Neural cell (in vitro differentiated cells): ENCODE results near the gene SRGAP3. TPM values are rescaled to one million over a fixed set of nuclear protein-coding genes. Genes with fewer than 3 reads are reported as not detected.

Experiments used
- H2AFZ ChIP-seq: fragments of 200-600, 300-800 bp; sonication (generic), shearing (Covaris generic); 2 replicates; pipeline ENCODE4 v1.6.0; 2014; ENCODE audit warnings: low read depth, mild to moderate bottlenecking, antibody characterized with exemption, low read length, moderate library complexity
- H3F3A ChIP-seq: fragments of 200-600 bp; shearing (Covaris generic); 2 replicates; pipeline ENCODE4 v1.6.1; 2016; ENCODE audit warnings: mild to moderate bottlenecking, moderate library complexity, mixed read lengths, antibody characterized with exemption, low read length; ENCODE audit not compliant: insufficient read depth, poor library complexity, severe bottlenecking
- H3K27ac ChIP-seq: fragments of 200-600, 300-800 bp; sonication (generic), shearing (Covaris generic); 2 replicates; pipeline ENCODE4 v1.5.1; 2014; ENCODE audit warnings: mild to moderate bottlenecking, low read length, moderate library complexity
- H3K27me3 ChIP-seq: fragments of 300-800, 200-600 bp; sonication (generic), shearing (Covaris generic); 2 replicates; pipeline ENCODE4 v1.6.0; 2014; ENCODE audit warnings: mild to moderate bottlenecking, low read depth, low read length, moderate library complexity; ENCODE audit not compliant: insufficient read depth
- H3K36me3 ChIP-seq: fragments of 300-800, 200-600 bp; sonication (generic), shearing (Covaris generic); 2 replicates; pipeline ENCODE4 v1.5.1; 2014; ENCODE audit warnings: mild to moderate bottlenecking, antibody characterized with exemption, low read length, moderate library complexity; ENCODE audit not compliant: insufficient read depth
- H3K4me2 ChIP-seq: fragments of 300-800, 200-600 bp; sonication (generic), shearing (Covaris generic); 2 replicates; pipeline ENCODE4 v1.6.0; 2014; ENCODE audit warnings: mild to moderate bottlenecking, low read length
- H3K4me3 ChIP-seq: fragments of 300-800, 200-600 bp; sonication (generic), shearing (Covaris generic); 2 replicates; pipeline ENCODE4 v1.5.1; 2014; ENCODE audit warnings: mild to moderate bottlenecking, low read length, moderate library complexity
- H3K79me2 ChIP-seq: fragments of 200-600 bp; shearing (Covaris generic); replicated peaks from 2 replicates; pipeline ENCODE4 v1.6.0; 2014; ENCODE audit warnings: mild to moderate bottlenecking, low read length, moderate library complexity; ENCODE audit not compliant: insufficient read depth
- H3K9ac ChIP-seq: fragments of 300-800, 200-600 bp; sonication (generic), shearing (Covaris generic); 2 replicates; pipeline ENCODE4 v1.6.1; 2016; ENCODE audit warnings: mild to moderate bottlenecking, low read length, mixed read lengths
- H3K9me2 ChIP-seq: fragments of 200-600 bp; shearing (Covaris generic); 2 replicates; pipeline ENCODE4 v1.6.1; 2016; ENCODE audit warnings: mild to moderate bottlenecking, low read length, mixed read lengths; ENCODE audit not compliant: insufficient read depth
- H3K9me3 ChIP-seq: fragments of 200-600, 300-800 bp; sonication (generic), shearing (Covaris generic); 2 replicates; pipeline ENCODE4 v1.6.1; 2016; ENCODE audit warnings: mild to moderate bottlenecking, mixed run types, low read length, moderate library complexity, mixed read lengths
- H4K20me1 ChIP-seq: fragments of 200-600 bp; shearing (Covaris generic); 2 replicates; pipeline ENCODE4 v1.6.1; 2016; ENCODE audit warnings: mild to moderate bottlenecking, mixed run types; ENCODE audit not compliant: insufficient read depth
- EP300 ChIP-seq: fragments of 450-650 bp; conservative IDR thresholded peaks from 2 replicates; pipeline ENCODE4 v1.6.1; 2014; ENCODE audit warnings: antibody characterized with exemption, mild to moderate bottlenecking, moderate library complexity; ENCODE audit not compliant: poor library complexity, severe bottlenecking
- EZH2 ChIP-seq: fragments of 200-600, 300-800 bp; shearing (Covaris generic), sonication (generic); IDR thresholded peaks from 2 replicates; pipeline ENCODE4 v1.6.1; 2014; ENCODE audit warnings: antibody characterized with exemption, low read length, borderline replicate concordance, mild to moderate bottlenecking; ENCODE audit not compliant: insufficient read depth, poor library complexity, severe bottlenecking
- MXI1 ChIP-seq: fragments of 450-650 bp; conservative IDR thresholded peaks from 2 replicates; pipeline ENCODE4 v1.6.1; 2014; ENCODE audit warnings: antibody characterized with exemption, mild to moderate bottlenecking; ENCODE audit not compliant: poor library complexity, severe bottlenecking
- POLR2AphosphoS5 ChIP-seq: IDR thresholded peaks from 2 replicates; pipeline ENCODE4 v1.6.1; 2012
- RAD21 ChIP-seq: fragments of 450-650 bp; conservative IDR thresholded peaks from 2 replicates; pipeline ENCODE4 v1.6.1; 2014; ENCODE audit warnings: antibody characterized with exemption, mild to moderate bottlenecking, moderate library complexity
- SMC3 ChIP-seq: fragments of 450-650 bp; conservative IDR thresholded peaks from 2 replicates; pipeline ENCODE4 v1.6.1; 2014; ENCODE audit warnings: antibody characterized with exemption, mild to moderate bottlenecking, moderate library complexity; ENCODE audit not compliant: poor library complexity
- TAF1 ChIP-seq: IDR thresholded peaks from 2 replicates; pipeline ENCODE4 v1.6.1; 2012; ENCODE audit warnings: low read depth
- polyA plus RNA-seq: library from polyadenylated mRNA; depleted of rRNA; stranded (reverse); fragments of >200 nt; gene quantifications from 2 replicates; pipeline ENCODE4 v1.2.3, GENCODE V29; 2014
- TF ChIP-seq, protein P1 (sequence below): IDR thresholded peaks from 2 replicates; pipeline ENCODE4 v1.6.1; 2012; ENCODE audit warnings: borderline replicate concordance
- TF ChIP-seq, protein P2 (sequence below): fragments of 450-650 bp; IDR thresholded peaks from 2 replicates; pipeline ENCODE4 v1.5.1; 2014; ENCODE audit warnings: antibody characterized with exemption, mild to moderate bottlenecking, moderate library complexity; ENCODE audit not compliant: poor library complexity, severe bottlenecking

SRGAP3 gene
- polyA plus RNA-seq, 1 donor from 2014 or later = 31.5 TPM

DNA sequence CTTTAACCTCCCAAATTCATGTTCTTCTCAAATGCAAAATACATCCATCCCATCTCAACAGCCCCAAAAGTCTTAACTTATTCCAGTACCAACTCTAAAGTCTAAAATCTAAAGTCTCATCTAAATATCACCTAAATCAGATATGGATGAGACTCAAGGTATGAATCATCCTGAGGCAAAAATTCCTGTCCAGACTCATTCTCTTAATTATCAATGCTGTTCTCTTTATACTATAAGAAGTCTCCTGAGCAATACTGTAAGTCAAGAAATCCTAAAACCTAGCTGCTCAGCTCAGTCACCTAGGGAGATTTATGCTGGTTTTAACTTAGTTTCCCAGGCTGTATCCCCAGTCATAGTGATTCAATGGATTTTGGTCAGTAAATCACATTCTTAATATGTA, 297.3 kb downstream of the SRGAP3 start:
- TF ChIP-seq SMC3 (no peak), EP300 (no peak), EZH2 (no peak), TAF1 (no peak), RAD21 (no peak), POLR2AphosphoS5 (no peak), MXI1 (no peak)
- TF ChIP-seq, protein P1, sequence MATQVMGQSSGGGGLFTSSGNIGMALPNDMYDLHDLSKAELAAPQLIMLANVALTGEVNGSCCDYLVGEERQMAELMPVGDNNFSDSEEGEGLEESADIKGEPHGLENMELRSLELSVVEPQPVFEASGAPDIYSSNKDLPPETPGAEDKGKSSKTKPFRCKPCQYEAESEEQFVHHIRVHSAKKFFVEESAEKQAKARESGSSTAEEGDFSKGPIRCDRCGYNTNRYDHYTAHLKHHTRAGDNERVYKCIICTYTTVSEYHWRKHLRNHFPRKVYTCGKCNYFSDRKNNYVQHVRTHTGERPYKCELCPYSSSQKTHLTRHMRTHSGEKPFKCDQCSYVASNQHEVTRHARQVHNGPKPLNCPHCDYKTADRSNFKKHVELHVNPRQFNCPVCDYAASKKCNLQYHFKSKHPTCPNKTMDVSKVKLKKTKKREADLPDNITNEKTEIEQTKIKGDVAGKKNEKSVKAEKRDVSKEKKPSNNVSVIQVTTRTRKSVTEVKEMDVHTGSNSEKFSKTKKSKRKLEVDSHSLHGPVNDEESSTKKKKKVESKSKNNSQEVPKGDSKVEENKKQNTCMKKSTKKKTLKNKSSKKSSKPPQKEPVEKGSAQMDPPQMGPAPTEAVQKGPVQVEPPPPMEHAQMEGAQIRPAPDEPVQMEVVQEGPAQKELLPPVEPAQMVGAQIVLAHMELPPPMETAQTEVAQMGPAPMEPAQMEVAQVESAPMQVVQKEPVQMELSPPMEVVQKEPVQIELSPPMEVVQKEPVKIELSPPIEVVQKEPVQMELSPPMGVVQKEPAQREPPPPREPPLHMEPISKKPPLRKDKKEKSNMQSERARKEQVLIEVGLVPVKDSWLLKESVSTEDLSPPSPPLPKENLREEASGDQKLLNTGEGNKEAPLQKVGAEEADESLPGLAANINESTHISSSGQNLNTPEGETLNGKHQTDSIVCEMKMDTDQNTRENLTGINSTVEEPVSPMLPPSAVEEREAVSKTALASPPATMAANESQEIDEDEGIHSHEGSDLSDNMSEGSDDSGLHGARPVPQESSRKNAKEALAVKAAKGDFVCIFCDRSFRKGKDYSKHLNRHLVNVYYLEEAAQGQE = no peak
- TF ChIP-seq, protein P2, sequence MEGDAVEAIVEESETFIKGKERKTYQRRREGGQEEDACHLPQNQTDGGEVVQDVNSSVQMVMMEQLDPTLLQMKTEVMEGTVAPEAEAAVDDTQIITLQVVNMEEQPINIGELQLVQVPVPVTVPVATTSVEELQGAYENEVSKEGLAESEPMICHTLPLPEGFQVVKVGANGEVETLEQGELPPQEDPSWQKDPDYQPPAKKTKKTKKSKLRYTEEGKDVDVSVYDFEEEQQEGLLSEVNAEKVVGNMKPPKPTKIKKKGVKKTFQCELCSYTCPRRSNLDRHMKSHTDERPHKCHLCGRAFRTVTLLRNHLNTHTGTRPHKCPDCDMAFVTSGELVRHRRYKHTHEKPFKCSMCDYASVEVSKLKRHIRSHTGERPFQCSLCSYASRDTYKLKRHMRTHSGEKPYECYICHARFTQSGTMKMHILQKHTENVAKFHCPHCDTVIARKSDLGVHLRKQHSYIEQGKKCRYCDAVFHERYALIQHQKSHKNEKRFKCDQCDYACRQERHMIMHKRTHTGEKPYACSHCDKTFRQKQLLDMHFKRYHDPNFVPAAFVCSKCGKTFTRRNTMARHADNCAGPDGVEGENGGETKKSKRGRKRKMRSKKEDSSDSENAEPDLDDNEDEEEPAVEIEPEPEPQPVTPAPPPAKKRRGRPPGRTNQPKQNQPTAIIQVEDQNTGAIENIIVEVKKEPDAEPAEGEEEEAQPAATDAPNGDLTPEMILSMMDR = no peak
- Histone ChIP-seq H3K4me2 (no peak overlapping the region), H3K36me3 (no peaks in the 10 kb centered on the region), H3K4me3 (no peak overlapping the region), H3K9me3 (no peaks in the 10 kb centered on the region), H3K79me2 (no peaks in the 10 kb centered on the region), H3K9me2 (no peaks in the 10 kb centered on the region), H2AFZ (no peak overlapping the region), H3K27ac (no peak overlapping the region), H3K9ac (no peak overlapping the region), H4K20me1 (no peaks in the 10 kb centered on the region), H3K27me3 (no peaks in the 10 kb centered on the region), H3F3A (no peaks in the 10 kb centered on the region)

DNA sequence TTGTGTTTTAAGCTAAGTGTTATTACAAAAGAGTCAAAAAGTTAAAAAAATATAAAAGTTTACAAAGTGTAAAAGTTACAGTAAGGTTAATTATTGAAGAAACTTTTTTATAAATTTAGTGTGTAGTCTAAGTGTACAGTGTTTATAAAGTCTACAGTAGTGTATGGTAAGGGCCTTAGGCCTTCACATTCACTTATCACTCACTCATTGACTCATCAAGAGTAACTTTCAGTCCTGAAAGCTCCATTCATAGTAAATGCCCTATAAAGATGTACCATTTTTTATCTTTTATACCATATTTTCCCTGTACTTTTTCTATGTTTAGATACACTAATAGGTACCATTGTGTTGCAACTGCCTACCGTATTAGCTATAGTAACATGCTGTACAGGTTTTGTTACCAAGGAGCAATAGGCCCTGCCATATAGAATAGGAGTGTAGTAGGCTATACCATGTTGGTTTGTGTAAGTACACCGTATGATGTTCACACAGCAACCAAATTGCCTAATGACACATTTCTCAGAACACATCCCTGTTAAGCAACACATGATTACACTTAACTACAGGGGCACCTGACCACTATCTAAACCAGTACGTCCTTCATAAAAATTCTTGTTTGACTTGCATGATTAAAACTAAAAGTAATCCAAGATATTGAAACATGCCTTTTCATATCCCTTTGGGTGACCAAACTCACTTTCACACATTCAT, 303.4 kb downstream of the SRGAP3 start:
- H3K9me2 ChIP-seq = no peaks in the 10 kb centered on the region
- H3K27me3 ChIP-seq = no peaks in the 10 kb centered on the region
- no peak overlapping the region for H3K4me3 ChIP-seq
- no peak overlapping the region for H3K27ac ChIP-seq
- no peaks in the 10 kb centered on the region for H3K9me3 ChIP-seq
- H2AFZ ChIP-seq = no peak overlapping the region
- no peaks in the 10 kb centered on the region for H3K36me3 ChIP-seq
- no peaks in the 10 kb centered on the region for H3F3A ChIP-seq
- TF ChIP-seq RAD21 (no peak), MXI1 (no peak), EP300 (no peak), POLR2AphosphoS5 (no peak), EZH2 (no peak), TAF1 (no peak), SMC3 (no peak)
- TF ChIP-seq, protein P1 = no peak
- TF ChIP-seq, protein P2 = no peak
- H3K9ac ChIP-seq = no peak overlapping the region
- no peak overlapping the region for H3K4me2 ChIP-seq
- H4K20me1 ChIP-seq = no peaks in the 10 kb centered on the region
- H3K79me2 ChIP-seq = no peaks in the 10 kb centered on the region
